ENCODE data around the gene RGS5.

GRCh38 chr1:163131981-163132380 lies 70.7 kb downstream of the RGS5 start:
- TF ChIP-seq CTCF (IDR thresholded peaks at IDR 0.05; ENCODE audit: low read length) (no peak), EZH2 (optimal IDR thresholded peaks at IDR 0.05; ENCODE audit: low read depth, low read length) (no peak), EZH2phosphoT487 (IDR thresholded peaks at IDR 0.05; ENCODE audit: low read length) (no peak)
